ENCODE measurements around the gene ZNF212.

DNA sequence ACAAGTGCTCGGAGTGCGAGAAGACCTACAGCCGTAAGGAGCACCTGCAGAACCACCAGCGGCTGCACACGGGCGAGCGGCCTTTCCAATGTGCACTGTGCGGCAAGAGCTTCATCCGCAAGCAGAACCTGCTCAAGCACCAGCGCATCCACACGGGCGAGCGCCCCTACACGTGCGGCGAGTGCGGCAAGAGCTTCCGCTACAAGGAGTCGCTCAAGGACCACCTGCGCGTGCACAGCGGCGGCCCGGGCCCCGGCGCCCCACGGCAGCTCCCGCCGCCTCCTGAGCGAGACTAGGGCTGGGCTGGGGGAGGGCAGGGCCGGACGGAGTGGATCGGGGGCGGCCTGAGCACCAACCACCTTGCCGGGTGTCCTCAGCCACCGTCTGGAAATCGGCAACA, 15.1 kb upstream of the ZNF212 start:
- TF ChIP-seq, protein P1, sequence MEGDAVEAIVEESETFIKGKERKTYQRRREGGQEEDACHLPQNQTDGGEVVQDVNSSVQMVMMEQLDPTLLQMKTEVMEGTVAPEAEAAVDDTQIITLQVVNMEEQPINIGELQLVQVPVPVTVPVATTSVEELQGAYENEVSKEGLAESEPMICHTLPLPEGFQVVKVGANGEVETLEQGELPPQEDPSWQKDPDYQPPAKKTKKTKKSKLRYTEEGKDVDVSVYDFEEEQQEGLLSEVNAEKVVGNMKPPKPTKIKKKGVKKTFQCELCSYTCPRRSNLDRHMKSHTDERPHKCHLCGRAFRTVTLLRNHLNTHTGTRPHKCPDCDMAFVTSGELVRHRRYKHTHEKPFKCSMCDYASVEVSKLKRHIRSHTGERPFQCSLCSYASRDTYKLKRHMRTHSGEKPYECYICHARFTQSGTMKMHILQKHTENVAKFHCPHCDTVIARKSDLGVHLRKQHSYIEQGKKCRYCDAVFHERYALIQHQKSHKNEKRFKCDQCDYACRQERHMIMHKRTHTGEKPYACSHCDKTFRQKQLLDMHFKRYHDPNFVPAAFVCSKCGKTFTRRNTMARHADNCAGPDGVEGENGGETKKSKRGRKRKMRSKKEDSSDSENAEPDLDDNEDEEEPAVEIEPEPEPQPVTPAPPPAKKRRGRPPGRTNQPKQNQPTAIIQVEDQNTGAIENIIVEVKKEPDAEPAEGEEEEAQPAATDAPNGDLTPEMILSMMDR (IDR thresholded peaks at IDR 0.05): no peak
- TF ChIP-seq POLR2A (IDR thresholded peaks at IDR 0.05): no peak

Measured in lower leg skin (tissue), 3 donors.